CD8-positive, alpha-beta memory T cell (primary cell): ENCODE measurements around the gene MGAT4C. TPM values are rescaled to one million over a fixed set of nuclear protein-coding genes. Genes with fewer than 3 reads are reported as not detected.
"Not testable (repeated sequence)": the region's sequence is repeated elsewhere in the genome, so short reads cannot be mapped to it uniquely, and the experiment has no call there.

Experiments
- CTCF ChIA-PET: fragments of 350-600 bp; sonication (Branson Sonifier 250); formaldehyde crosslinking; loops from one replicate; lab custom pipeline; 2021; ENCODE audit warnings: antibody characterized with exemption; lab: Charles Lee
- POLR2A ChIA-PET: fragments of 350-600 bp; sonication (Branson Sonifier 250); formaldehyde crosslinking; loops from one replicate; lab custom pipeline; 2021; ENCODE audit warnings: antibody characterized with exemption; lab: Charles Lee
- DNase-seq, 5 donors: peaks; one replicate each; pipeline versions ENCODE4 v3.0.0 to v3.0.0-alpha.2; 2020 to 2022; ENCODE audit warnings: mixed read lengths in 1 of 5
- H3K27ac ChIP-seq: one replicate; pipeline ENCODE4 v1.7.0; 2013; ENCODE audit warnings: low read depth, mild to moderate bottlenecking, low read length, moderate library complexity
- H3K27me3 ChIP-seq: 2 replicates; pipeline ENCODE4 v1.7.0; 2013; ENCODE audit warnings: low read length, mild to moderate bottlenecking; ENCODE audit not compliant: insufficient read depth, poor library complexity, severe bottlenecking
- H3K36me3 ChIP-seq: 2 replicates; pipeline ENCODE4 v1.7.0; 2013; ENCODE audit warnings: mild to moderate bottlenecking, low read length, moderate library complexity; ENCODE audit not compliant: insufficient read depth
- H3K4me1 ChIP-seq: 2 replicates; pipeline ENCODE4 v1.7.0; 2013; ENCODE audit warnings: mild to moderate bottlenecking, low read length, moderate library complexity; ENCODE audit not compliant: insufficient read depth
- H3K4me3 ChIP-seq: 2 replicates; pipeline ENCODE4 v1.7.0; 2013; ENCODE audit warnings: mild to moderate bottlenecking, low read length
- H3K9me3 ChIP-seq: 2 replicates; pipeline ENCODE4 v1.7.0; 2013; ENCODE audit warnings: mild to moderate bottlenecking, low read length
- H3K27ac Mint-ChIP-seq, 8 donors: one replicate each; pipeline ENCODE4 v1.8.0; 2020 to 2021; ENCODE audit warnings: mixed read lengths in 8 of 8, mild to moderate bottlenecking in 6 of 8, inconsistent platforms in 3 of 8, moderate library complexity in 3 of 8
- H3K27me3 Mint-ChIP-seq, 2 donors: one replicate each; pipeline ENCODE4 v1.8.0; 2020 to 2021; ENCODE audit warnings: mixed read lengths in 2 of 2, mild to moderate bottlenecking in 1 of 2, moderate library complexity in 1 of 2
- H3K36me3 Mint-ChIP-seq, 3 donors: one replicate each; pipeline ENCODE4 v1.8.0; 2020 to 2021; ENCODE audit warnings: mixed read lengths in 3 of 3, inconsistent platforms in 1 of 3, mild to moderate bottlenecking in 1 of 3
- H3K4me1 Mint-ChIP-seq, 3 donors: one replicate each; pipeline ENCODE4 v1.8.0; 2020 to 2021; ENCODE audit warnings: mixed read lengths in 3 of 3, inconsistent platforms in 1 of 3, mild to moderate bottlenecking in 1 of 3
- H3K4me3 Mint-ChIP-seq, 7 donors: one replicate each; pipeline ENCODE4 v1.8.0; 2020 to 2021; ENCODE audit warnings: mixed read lengths in 7 of 7, mild to moderate bottlenecking in 6 of 7, moderate library complexity in 4 of 7, inconsistent platforms in 2 of 7
- H3K9me3 Mint-ChIP-seq, 5 donors: one replicate each; pipeline ENCODE4 v1.8.0; 2020 to 2022; ENCODE audit warnings: mixed read lengths in 5 of 5, mild to moderate bottlenecking in 3 of 5, moderate library complexity in 2 of 5, inconsistent platforms in 1 of 5
- polyA plus RNA-seq: library from polyadenylated mRNA; unstranded; fragments of 300-500 nt; fragmentation: Illumina TruSeq; gene quantifications from one replicate; pipeline ENCODE4 v1.2.3, GENCODE V29; 2021
- total RNA-seq, 2 experiments: library from RNA; stranded (reverse); gene quantifications; one replicate each; pipeline ENCODE4 v1.2.3, GENCODE V29; 2021

The MGAT4C gene
- total and polyA plus RNA-seq, 3 experiments from 2014 or later: not detected

DNA sequence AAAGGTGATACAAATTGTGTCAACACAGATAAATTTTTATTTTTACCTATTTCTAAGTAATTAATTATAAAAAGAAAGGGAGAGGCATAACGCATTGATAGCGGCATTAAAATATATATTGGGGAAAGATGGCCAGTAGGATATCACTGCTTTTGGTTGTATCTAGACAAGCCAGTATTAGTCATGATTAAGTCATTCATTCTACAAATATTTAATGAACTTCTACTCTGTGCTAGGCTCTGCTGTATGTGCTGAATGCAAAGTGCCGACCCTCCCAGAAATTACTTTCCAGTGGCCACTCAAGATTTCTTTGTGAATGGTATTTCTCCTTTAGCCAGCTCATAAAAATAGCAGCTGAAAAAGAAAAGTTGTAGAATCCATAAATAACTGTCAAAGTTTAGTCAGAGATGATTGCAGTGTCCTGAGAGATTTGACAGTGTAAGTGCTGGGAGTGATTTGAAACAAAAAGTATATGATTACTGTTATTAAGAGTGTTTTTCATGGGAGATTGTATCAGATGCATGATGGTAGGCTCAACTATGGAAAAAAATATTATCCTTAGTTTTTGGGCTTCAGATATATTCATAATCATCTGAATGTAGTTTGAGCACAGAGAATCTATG lies 133.2 kb downstream of the MGAT4C start:
- H3K4me3 Mint-ChIP-seq: no peak overlapping the region
- no peak overlapping the region for H3K4me3 ChIP-seq
- no peaks in the 10 kb centered on the region for H3K9me3 ChIP-seq
- ChIA-PET CTCF (no interaction called here), POLR2A (no interaction called here)
- no peak overlapping the region for H3K27ac ChIP-seq
- no peak for DNase-seq
- H3K4me1 Mint-ChIP-seq: no peaks in the 10 kb centered on the region
- H3K36me3 Mint-ChIP-seq: no peaks in the 10 kb centered on the region
- H3K4me1 ChIP-seq: no peaks in the 10 kb centered on the region
- H3K9me3 Mint-ChIP-seq: peaks cover 0 to 7% (median 4%) of the 10 kb centered on the region in 5 donors
- H3K36me3 ChIP-seq: no peaks in the 10 kb centered on the region
- no peak overlapping the region for H3K27ac Mint-ChIP-seq
- H3K27me3 Mint-ChIP-seq: peaks cover 0 to 2% of the 10 kb centered on the region in 2 donors
- no peaks in the 10 kb centered on the region for H3K27me3 ChIP-seq

DNA sequence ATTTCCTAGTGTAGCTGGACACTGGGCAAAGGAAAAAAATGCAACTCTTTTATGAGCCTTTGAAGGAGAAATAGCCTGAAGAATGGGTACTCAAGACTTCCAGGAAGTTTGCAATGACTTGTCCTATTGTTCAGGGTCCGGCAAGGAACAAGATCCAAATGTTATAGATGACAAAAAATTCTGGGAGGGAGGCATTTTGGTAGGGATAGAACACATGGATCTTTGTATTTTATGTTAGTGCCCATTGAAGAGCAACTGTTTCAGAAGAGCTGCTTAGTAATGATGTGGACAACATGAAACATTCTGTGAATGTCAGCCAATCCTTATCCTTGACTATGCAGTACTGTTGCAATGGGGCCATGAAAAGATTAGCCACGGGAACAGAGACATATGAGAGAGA lies 138.0 kb downstream of the MGAT4C start:
- H3K36me3 ChIP-seq: no peaks in the 10 kb centered on the region
- H3K4me3 ChIP-seq: no peak overlapping the region
- Mint-ChIP-seq H3K27me3 (peaks cover 0 to 2% of the 10 kb centered on the region in 2 donors), H3K4me3 (no peak overlapping the region), H3K27ac (no peak overlapping the region), H3K36me3 (no peaks in the 10 kb centered on the region), H3K9me3 (peaks cover 0 to 19% (median 10%) of the 10 kb centered on the region in 5 donors), H3K4me1 (no peaks in the 10 kb centered on the region)
- no peaks in the 10 kb centered on the region for H3K27me3 ChIP-seq
- DNase-seq: no peak
- POLR2A ChIA-PET: no interaction called here
- H3K4me1 ChIP-seq: no peaks in the 10 kb centered on the region
- CTCF ChIA-PET: no interaction called here
- H3K27ac ChIP-seq: no peak overlapping the region
- no peaks in the 10 kb centered on the region for H3K9me3 ChIP-seq

DNA sequence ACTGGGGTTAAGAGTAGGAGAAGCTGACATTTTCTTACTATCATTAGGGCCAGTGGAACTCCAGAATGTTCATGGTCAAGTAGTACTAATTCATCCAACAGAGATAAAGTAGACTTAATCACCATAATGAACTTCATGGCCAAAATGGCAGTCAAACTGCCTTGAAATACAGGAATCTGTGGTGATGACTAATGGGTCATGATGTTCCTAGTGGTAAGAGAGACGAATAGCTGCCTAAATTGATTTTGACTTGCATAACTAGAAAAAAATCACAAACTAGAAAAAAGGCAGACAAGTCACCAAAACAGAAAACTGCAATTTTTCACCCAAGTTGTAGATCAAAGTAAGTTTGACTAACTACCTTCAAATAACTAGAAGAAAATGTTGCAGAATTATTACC lies 138.5 kb downstream of the MGAT4C start:
- Histone ChIP-seq H3K27me3 (no peaks in the 10 kb centered on the region), H3K36me3 (no peaks in the 10 kb centered on the region), H3K4me1 (no peaks in the 10 kb centered on the region), H3K4me3 (no peak overlapping the region), H3K9me3 (no peaks in the 10 kb centered on the region), H3K27ac (no peak overlapping the region)
- Mint-ChIP-seq H3K27ac (no peak overlapping the region), H3K27me3 (peaks cover 0 to 2% of the 10 kb centered on the region in 2 donors), H3K9me3 (peaks cover under 1 to 19% (median 10%) of the 10 kb centered on the region in 5 donors), H3K36me3 (no peaks in the 10 kb centered on the region), H3K4me1 (no peaks in the 10 kb centered on the region), H3K4me3 (no peak overlapping the region)
- CTCF ChIA-PET: no interaction called here
- POLR2A ChIA-PET: no interaction called here
- DNase-seq: no peak

- Mint-ChIP-seq H3K9me3 (peaks cover 0 to 39% (median 3%) of the 10 kb centered on the region in 5 donors), H3K27me3 (no peaks in the 10 kb centered on the region), H3K4me1 (no peaks in the 10 kb centered on the region), H3K36me3 (no peaks in the 10 kb centered on the region), H3K4me3 (no peak overlapping the region), H3K27ac (no peak overlapping the region)
- Histone ChIP-seq H3K36me3 (no peaks in the 10 kb centered on the region), H3K4me3 (no peak overlapping the region), H3K4me1 (no peaks in the 10 kb centered on the region), H3K27ac (no peak overlapping the region), H3K27me3 (no peaks in the 10 kb centered on the region), H3K9me3 (peaks cover 4% of the 10 kb centered on the region)
- CTCF ChIA-PET: no interaction called here
- no peak for DNase-seq
- POLR2A ChIA-PET: no interaction called here
These were observed 152.1 kb downstream of the MGAT4C start for GRCh38 chr12:86104087-86104486.

- H3K4me1 Mint-ChIP-seq: no peaks in the 10 kb centered on the region
- no peak overlapping the region for H3K27ac Mint-ChIP-seq
- no peaks in the 10 kb centered on the region for H3K4me1 ChIP-seq
- no peaks in the 10 kb centered on the region for H3K36me3 Mint-ChIP-seq
- H3K4me3 ChIP-seq: no peak overlapping the region
- H3K9me3 ChIP-seq: no peaks in the 10 kb centered on the region
- H3K27me3 Mint-ChIP-seq: no peaks in the 10 kb centered on the region
- H3K36me3 ChIP-seq: no peaks in the 10 kb centered on the region
- H3K27ac ChIP-seq: no peak overlapping the region
- H3K27me3 ChIP-seq: no peaks in the 10 kb centered on the region
- CTCF ChIA-PET: no interaction called here
- no peak overlapping the region for H3K4me3 Mint-ChIP-seq
- POLR2A ChIA-PET: no interaction called here
- no peak for DNase-seq
- H3K9me3 Mint-ChIP-seq: peaks cover 1 to 17% (median 2%) of the 10 kb centered on the region in 5 donors
These were observed 159.0 kb downstream of the MGAT4C start for GRCh38 chr12:86097161-86097560.

GRCh38 chr12:86091681-86092080 lies 164.5 kb downstream of the MGAT4C start:
- no peaks in the 10 kb centered on the region for H3K4me1 ChIP-seq
- no peak overlapping the region for H3K4me3 ChIP-seq
- H3K27me3 Mint-ChIP-seq: no peaks in the 10 kb centered on the region
- no peak overlapping the region for H3K27ac Mint-ChIP-seq
- no peaks in the 10 kb centered on the region for H3K36me3 ChIP-seq
- H3K27ac ChIP-seq: no peak overlapping the region
- ChIA-PET CTCF (no interaction called here), POLR2A (no interaction called here)
- peaks cover 0 to 18% (median 7%) of the 10 kb centered on the region in 5 donors for H3K9me3 Mint-ChIP-seq
- no peak overlapping the region for H3K4me3 Mint-ChIP-seq
- DNase-seq: no peak
- H3K9me3 ChIP-seq: no peaks in the 10 kb centered on the region
- no peaks in the 10 kb centered on the region for H3K4me1 Mint-ChIP-seq
- no peaks in the 10 kb centered on the region for H3K36me3 Mint-ChIP-seq
- H3K27me3 ChIP-seq: no peaks in the 10 kb centered on the region

DNA sequence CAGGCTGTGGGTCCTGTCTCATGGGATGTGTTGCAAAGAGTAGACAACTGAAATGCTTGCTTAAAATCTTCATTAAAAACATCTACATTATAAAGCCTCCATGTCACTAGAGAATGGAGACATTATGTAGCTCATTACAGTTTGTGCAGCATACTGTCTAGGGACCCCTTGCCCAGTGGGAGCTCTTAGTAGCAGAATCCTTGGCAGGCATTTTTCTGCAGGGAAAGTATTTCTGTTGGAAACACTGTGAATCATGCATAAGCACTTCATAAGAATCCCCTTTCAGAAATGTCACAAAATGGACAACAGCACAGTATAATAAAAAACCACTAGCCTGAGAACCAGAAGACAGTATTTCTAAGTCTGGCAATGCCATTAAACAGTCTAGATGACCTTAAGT lies 174.3 kb downstream of the MGAT4C start:
- Histone ChIP-seq H3K9me3 (no peaks in the 10 kb centered on the region), H3K4me1 (no peaks in the 10 kb centered on the region), H3K27ac (no peak overlapping the region), H3K36me3 (no peaks in the 10 kb centered on the region), H3K27me3 (no peaks in the 10 kb centered on the region), H3K4me3 (no peak overlapping the region)
- Mint-ChIP-seq H3K4me3 (no peak overlapping the region), H3K27ac (no peak overlapping the region), H3K9me3 (peaks cover 3 to 14% (median 5%) of the 10 kb centered on the region in 5 donors), H3K27me3 (no peaks in the 10 kb centered on the region), H3K36me3 (no peaks in the 10 kb centered on the region), H3K4me1 (no peaks in the 10 kb centered on the region)
- POLR2A ChIA-PET: no interaction called here
- CTCF ChIA-PET: no interaction called here
- no peak for DNase-seq

DNA sequence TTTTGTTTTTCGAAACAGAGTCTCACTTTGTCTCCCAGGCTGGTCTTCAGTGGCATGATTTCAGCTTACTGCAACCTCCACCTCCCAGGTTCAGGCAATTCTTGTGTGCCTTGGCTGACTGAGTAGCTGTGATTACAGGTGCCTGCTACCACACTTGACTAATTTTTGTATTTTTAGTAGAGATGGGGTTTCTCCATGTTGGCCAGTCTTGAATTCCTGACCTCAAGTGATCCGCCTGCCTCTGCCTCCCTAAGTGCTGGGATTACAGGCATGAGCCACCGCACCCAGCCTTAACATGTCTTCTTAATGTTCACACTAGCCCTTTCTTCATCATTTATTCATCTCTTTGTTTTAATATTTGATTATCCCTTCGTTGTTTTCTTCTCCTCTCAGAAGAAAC lies 197.1 kb downstream of the MGAT4C start:
- H3K4me1 ChIP-seq, H3K36me3 Mint-ChIP-seq, H3K9me3 ChIP-seq, H3K4me3 Mint-ChIP-seq, H3K4me3 ChIP-seq, H3K27ac ChIP-seq, H3K36me3 ChIP-seq, POLR2A ChIA-PET, H3K27me3 ChIP-seq, H3K4me1 Mint-ChIP-seq, DNase-seq, H3K27me3 Mint-ChIP-seq, CTCF ChIA-PET, H3K27ac Mint-ChIP-seq: not testable (repeated sequence)
- peaks cover 3 to 19% (median 11%) of the 10 kb centered on the region in 5 donors for H3K9me3 Mint-ChIP-seq
